Suprapubic skin (tissue), 4 donors: Measurements from ENCODE around the gene RRP9. TPM values are rescaled to one million over a fixed set of nuclear protein-coding genes. Genes with fewer than 3 reads are reported as not detected.

Experiments used
- DNase-seq, 2 donors: peaks; one replicate each; pipeline ENCODE4 v3.0.0-alpha.2; 2019; ENCODE audit warnings: low spot score in 2 of 2
- H3K27ac ChIP-seq: fragments of 200-600 bp; sonication (generic); one replicate; pipeline ENCODE4 v1.5.1; 2019
- H3K27me3 ChIP-seq: fragments of 200-600 bp; sonication (generic); one replicate; pipeline ENCODE4 v1.5.1; 2019
- H3K36me3 ChIP-seq: fragments of 200-600 bp; sonication (generic); one replicate; pipeline ENCODE4 v1.5.1; 2019
- H3K4me1 ChIP-seq: fragments of 200-600 bp; sonication (generic); one replicate; pipeline ENCODE4 v1.5.1; 2019
- H3K4me3 ChIP-seq: fragments of 200-600 bp; sonication (generic); one replicate; pipeline ENCODE4 v1.5.1; 2019; ENCODE audit warnings: mild to moderate bottlenecking
- H3K9me3 ChIP-seq: fragments of 200-600 bp; sonication (generic); one replicate; pipeline ENCODE4 v1.5.1; 2019
- EP300 ChIP-seq: sonication (generic); formaldehyde crosslinking; IDR thresholded peaks from one replicate; pipeline ENCODE4 v1.6.1; 2017; ENCODE audit warnings: antibody characterized with exemption
- POLR2A ChIP-seq, 2 donors: fragments of 450-650 bp; IDR thresholded peaks; one replicate each; pipeline ENCODE4 v1.6.1; 2017; ENCODE audit warnings: antibody characterized with exemption in 2 of 2, mild to moderate bottlenecking in 2 of 2, moderate library complexity in 2 of 2
- POLR2AphosphoS5 ChIP-seq, 3 donors: sonication (generic); formaldehyde crosslinking; IDR thresholded peaks; one replicate each; pipeline ENCODE4 v1.6.1; 2017; ENCODE audit warnings: antibody characterized with exemption in 3 of 3
- WGBS: methylation state at CpG from one replicate; pipeline ENCODE4 v1.1.5; 2018; 5-methylcytosine and 5-hydroxymethylcytosine counted together
- total RNA-seq, 4 donors: library from RNA; depleted of rRNA; stranded (reverse); fragments of >200 nt; gene quantifications; one replicate each; pipeline ENCODE4 v1.1.0, GENCODE V29; 2016
- TF ChIP-seq, protein P1 (sequence below), 2 donors: fragments of 200-600 bp in 1 of 2; fragments of 450-650 bp in 1 of 2; sonication (generic) in 1 of 2; IDR thresholded peaks; one replicate each; pipeline ENCODE4 v1.5.1; 2016 to 2019; ENCODE audit warnings: antibody characterized with exemption in 2 of 2, mild to moderate bottlenecking in 1 of 2, moderate library complexity in 1 of 2

RRP9 gene
- total RNA-seq, 4 donors from 2014 or later, result 13.4 to 16.7 (median 14.8) TPM

- 18% methylated on average over 9 of the region's 11 CpGs for WGBS
Measured at GRCh38 chr3:51968170-51968775, 26.6 kb upstream of the RRP9 start.

GRCh38 chr3:51967384-51968169 lies 25.9 kb upstream of the RRP9 start, which contains the start of gene PCBP4:
Gene PCBP4 (minus strand): TSS chr3:51967454. CDS start chr3:51961240, 6,214 bp downstream.
- H3K4me3 ChIP-seq, result peak within 1 kb of the TSS; percentile 91
- H3K4me1 ChIP-seq, result peaks cover 55% of the 10 kb centered on the region
- WGBS, result 1% methylated on average over 19 of the region's 90 CpGs
- TF ChIP-seq, protein P1, sequence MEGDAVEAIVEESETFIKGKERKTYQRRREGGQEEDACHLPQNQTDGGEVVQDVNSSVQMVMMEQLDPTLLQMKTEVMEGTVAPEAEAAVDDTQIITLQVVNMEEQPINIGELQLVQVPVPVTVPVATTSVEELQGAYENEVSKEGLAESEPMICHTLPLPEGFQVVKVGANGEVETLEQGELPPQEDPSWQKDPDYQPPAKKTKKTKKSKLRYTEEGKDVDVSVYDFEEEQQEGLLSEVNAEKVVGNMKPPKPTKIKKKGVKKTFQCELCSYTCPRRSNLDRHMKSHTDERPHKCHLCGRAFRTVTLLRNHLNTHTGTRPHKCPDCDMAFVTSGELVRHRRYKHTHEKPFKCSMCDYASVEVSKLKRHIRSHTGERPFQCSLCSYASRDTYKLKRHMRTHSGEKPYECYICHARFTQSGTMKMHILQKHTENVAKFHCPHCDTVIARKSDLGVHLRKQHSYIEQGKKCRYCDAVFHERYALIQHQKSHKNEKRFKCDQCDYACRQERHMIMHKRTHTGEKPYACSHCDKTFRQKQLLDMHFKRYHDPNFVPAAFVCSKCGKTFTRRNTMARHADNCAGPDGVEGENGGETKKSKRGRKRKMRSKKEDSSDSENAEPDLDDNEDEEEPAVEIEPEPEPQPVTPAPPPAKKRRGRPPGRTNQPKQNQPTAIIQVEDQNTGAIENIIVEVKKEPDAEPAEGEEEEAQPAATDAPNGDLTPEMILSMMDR (IDR thresholded peaks at IDR 0.05), result no peak
- TF ChIP-seq POLR2A (IDR thresholded peaks at IDR 0.05), result peak in 1 of 2 donors; percentile 42
- H3K27ac ChIP-seq, result peak within 1 kb of the TSS; percentile 92
- DNase-seq, result no peak
- no peaks in the 10 kb centered on the region for H3K27me3 ChIP-seq
- H3K36me3 ChIP-seq, result no peaks in the 10 kb centered on the region
- H3K9me3 ChIP-seq, result no peaks in the 10 kb centered on the region

More at GRCh38 chr3:51968170-51968775, 26.6 kb upstream of the RRP9 start:
- Histone ChIP-seq H3K27ac (peak overlapping the region; percentile 92), H3K4me3 (peak overlapping the region; percentile 91), H3K36me3 (no peaks in the 10 kb centered on the region), H3K27me3 (no peaks in the 10 kb centered on the region), H3K4me1 (peaks cover 62% of the 10 kb centered on the region), H3K9me3 (no peaks in the 10 kb centered on the region)
- DNase-seq, result no peak
- TF ChIP-seq EP300, result no peak
- no peak for TF ChIP-seq POLR2A (IDR thresholded peaks at IDR 0.05)
- TF ChIP-seq, protein P1 (IDR thresholded peaks at IDR 0.05), result no peak
- no peak for TF ChIP-seq POLR2AphosphoS5 (IDR thresholded peaks at IDR 0.05)

- no peak for TF ChIP-seq POLR2AphosphoS5 (IDR thresholded peaks at IDR 0.05)
- peak overlapping the region; percentile 92 for H3K27ac ChIP-seq
- WGBS, result 25% methylated on average over 2 of the region's 33 CpGs
- H3K27me3 ChIP-seq, result no peaks in the 10 kb centered on the region
- H3K4me3 ChIP-seq, result peak overlapping the region; percentile 91
- DNase-seq, result no peak
- no peaks in the 10 kb centered on the region for H3K9me3 ChIP-seq
- H3K4me1 ChIP-seq, result peaks cover 53% of the 10 kb centered on the region
- no peaks in the 10 kb centered on the region for H3K36me3 ChIP-seq
Measured at GRCh38 chr3:51966922-51967383, 25.2 kb upstream of the RRP9 start.

- H3K36me3 ChIP-seq, result no peaks in the 10 kb centered on the region
- H3K9me3 ChIP-seq, result no peaks in the 10 kb centered on the region
- no peaks in the 10 kb centered on the region for H3K27me3 ChIP-seq
- no peak for DNase-seq
- 72% methylated on average over 5 of the region's 5 CpGs for WGBS
- H3K27ac ChIP-seq, result peak overlapping the region; percentile 92
- no peak for TF ChIP-seq POLR2AphosphoS5 (IDR thresholded peaks at IDR 0.05)
- TF ChIP-seq POLR2A (IDR thresholded peaks at IDR 0.05), result no peak
- TF ChIP-seq, protein P1 (IDR thresholded peaks at IDR 0.05), result no peak
- no peak for TF ChIP-seq EP300
- peaks cover 53% of the 10 kb centered on the region for H3K4me1 ChIP-seq
- H3K4me3 ChIP-seq, result peak overlapping the region; percentile 91
Measured at GRCh38 chr3:51966486-51966885, 24.8 kb upstream of the RRP9 start.

- H3K4me3 ChIP-seq, result no peak overlapping the region
- H3K4me1 ChIP-seq, result peaks cover 49% of the 10 kb centered on the region
- no peak for DNase-seq
- no peaks in the 10 kb centered on the region for H3K9me3 ChIP-seq
- no peaks in the 10 kb centered on the region for H3K27me3 ChIP-seq
- H3K36me3 ChIP-seq, result peaks cover 2% of the 10 kb centered on the region
- no peak overlapping the region for H3K27ac ChIP-seq
- WGBS, result 52% methylated on average over 2 of the region's 2 CpGs
- TF ChIP-seq, protein P1 (IDR thresholded peaks at IDR 0.05), result no peak
- TF ChIP-seq POLR2AphosphoS5 (IDR thresholded peaks at IDR 0.05) (no peak), EP300 (no peak), POLR2A (IDR thresholded peaks at IDR 0.05) (no peak)
Measured at GRCh38 chr3:51966016-51966415, 24.3 kb upstream of the RRP9 start.
